ENCODE measurements around the gene B4GALNT2.

The B4GALNT2 gene

DNA sequence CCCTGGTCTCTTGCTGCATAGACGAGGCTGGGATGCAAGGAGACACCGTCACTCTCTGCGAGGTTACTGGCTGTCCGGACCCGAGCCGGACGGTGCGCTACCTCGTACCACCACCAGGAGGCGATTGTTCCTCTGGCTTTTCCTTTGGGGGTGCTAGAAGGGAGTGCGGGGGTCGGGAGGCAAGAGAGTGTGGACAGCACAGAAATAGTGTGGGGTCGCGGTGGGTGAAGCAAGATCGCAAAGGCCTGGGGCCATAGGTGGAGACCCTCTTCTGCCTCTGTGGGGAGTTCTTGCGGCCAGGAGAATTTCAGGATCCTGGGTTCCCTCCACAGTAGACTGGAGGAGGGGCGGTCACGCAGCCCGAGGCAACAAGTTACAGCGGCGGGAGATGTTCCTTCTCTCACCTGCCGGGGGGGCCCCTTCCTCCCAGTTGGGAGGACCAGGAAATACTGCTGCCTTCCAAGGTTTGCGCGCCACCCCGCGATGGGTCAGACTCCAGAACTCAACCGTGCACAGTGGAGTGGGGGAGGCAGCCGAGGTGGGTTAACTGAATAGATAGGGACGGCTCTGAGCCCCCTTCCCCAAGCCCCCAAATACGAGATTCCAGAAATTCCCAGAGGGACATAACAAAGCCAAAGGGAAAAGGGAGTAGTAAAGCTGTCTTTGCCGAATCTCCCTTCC lies 91.1 kb downstream of the B4GALNT2 start:
- Histone ChIP-seq H3K27ac (ENCODE audit: low read length) (no peak overlapping the region), H3K9me2 (replicated peaks; ENCODE audit: insufficient read depth, low read length) (no peaks in the 10 kb centered on the region), H3K4me1 (ENCODE audit: low read length) (no peaks in the 10 kb centered on the region; the same call in 1 of the 2 replicates), H3K9ac (ENCODE audit: low read length) (no peak overlapping the region), H3K27me3 (replicated peaks; ENCODE audit: insufficient read depth, low read length) (peaks cover 74% of the 10 kb centered on the region), H3K4me3 (ENCODE audit: low read length) (peak overlapping the region; percentile 64), H3K36me3 (replicated peaks; ENCODE audit: insufficient read depth, low read length) (no peaks in the 10 kb centered on the region), H3K9me3 (replicated peaks; ENCODE audit: insufficient read depth, low read length) (no peaks in the 10 kb centered on the region), H3F3A (ENCODE audit: insufficient read depth, low read length) (no peaks in the 10 kb centered on the region), H3K4me2 (ENCODE audit: low read depth, low read length) (peak overlapping the region; percentile 96), H4K20me1 (ENCODE audit: insufficient read depth, low read length) (no peaks in the 10 kb centered on the region), H3K79me2 (ENCODE audit: low read length) (no peaks in the 10 kb centered on the region), H2AFZ (ENCODE audit: low read length) (peak overlapping the region; percentile 59)
- TF ChIP-seq, protein P1, sequence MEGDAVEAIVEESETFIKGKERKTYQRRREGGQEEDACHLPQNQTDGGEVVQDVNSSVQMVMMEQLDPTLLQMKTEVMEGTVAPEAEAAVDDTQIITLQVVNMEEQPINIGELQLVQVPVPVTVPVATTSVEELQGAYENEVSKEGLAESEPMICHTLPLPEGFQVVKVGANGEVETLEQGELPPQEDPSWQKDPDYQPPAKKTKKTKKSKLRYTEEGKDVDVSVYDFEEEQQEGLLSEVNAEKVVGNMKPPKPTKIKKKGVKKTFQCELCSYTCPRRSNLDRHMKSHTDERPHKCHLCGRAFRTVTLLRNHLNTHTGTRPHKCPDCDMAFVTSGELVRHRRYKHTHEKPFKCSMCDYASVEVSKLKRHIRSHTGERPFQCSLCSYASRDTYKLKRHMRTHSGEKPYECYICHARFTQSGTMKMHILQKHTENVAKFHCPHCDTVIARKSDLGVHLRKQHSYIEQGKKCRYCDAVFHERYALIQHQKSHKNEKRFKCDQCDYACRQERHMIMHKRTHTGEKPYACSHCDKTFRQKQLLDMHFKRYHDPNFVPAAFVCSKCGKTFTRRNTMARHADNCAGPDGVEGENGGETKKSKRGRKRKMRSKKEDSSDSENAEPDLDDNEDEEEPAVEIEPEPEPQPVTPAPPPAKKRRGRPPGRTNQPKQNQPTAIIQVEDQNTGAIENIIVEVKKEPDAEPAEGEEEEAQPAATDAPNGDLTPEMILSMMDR (IDR thresholded peaks at IDR 0.05; ENCODE audit: low read length): peak; percentile 89
- TF ChIP-seq EZH2phosphoT487 (IDR thresholded peaks at IDR 0.05; ENCODE audit: low read length): no peak
- peak; percentile 42 for DNase-seq

DNA sequence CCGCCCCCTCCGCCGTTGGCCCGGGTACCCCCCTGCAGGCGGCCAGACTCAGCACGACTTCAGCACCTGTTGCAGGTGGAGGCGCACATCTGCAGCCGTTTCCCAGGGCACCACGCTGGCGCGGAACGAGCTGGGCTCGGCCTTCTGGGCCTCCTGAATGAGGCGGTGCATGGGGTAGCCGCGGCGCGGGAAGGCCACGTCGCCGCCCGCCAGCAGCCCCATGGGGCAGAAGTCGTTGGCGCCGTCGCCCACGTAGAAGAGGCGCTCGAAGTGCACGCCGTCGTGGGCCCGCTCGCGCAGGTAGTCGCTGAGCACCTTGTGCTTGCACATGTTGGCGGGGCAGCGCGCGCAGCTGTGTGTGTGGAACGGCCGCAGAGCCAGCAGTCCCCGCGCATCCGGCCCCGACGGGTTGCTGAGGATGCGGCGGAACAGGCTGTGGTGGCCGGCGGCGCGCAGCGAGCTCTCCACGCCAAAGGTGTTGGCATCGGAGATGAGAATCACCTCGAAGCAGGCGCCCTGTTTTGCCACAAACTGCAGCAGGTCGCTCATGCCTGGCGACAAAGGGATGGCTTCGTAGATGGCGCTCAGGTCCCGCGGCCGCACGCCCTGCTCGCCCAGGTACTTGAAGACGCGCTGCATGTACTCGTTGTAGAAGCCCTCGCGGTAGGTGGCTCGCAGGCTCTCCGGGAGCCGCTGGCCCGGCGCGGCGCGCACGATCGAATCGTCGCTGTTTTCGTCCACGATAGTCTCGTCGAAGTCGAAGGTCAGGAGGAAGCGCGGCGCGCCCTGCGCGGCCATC lies 91.8 kb downstream of the B4GALNT2 start:
- Histone ChIP-seq H3K27ac (ENCODE audit: low read length) (no peak overlapping the region), H3K4me1 (ENCODE audit: low read length) (no peaks in the 10 kb centered on the region; the same call in 1 of the 2 replicates), H3K9me3 (replicated peaks; ENCODE audit: insufficient read depth, low read length) (no peaks in the 10 kb centered on the region), H3K36me3 (replicated peaks; ENCODE audit: insufficient read depth, low read length) (no peaks in the 10 kb centered on the region), H2AFZ (ENCODE audit: low read length) (peak overlapping the region; percentile 59), H4K20me1 (ENCODE audit: insufficient read depth, low read length) (no peaks in the 10 kb centered on the region), H3K4me3 (ENCODE audit: low read length) (peak overlapping the region; percentile 64), H3K79me2 (ENCODE audit: low read length) (no peaks in the 10 kb centered on the region), H3K9ac (ENCODE audit: low read length) (no peak overlapping the region), H3K4me2 (ENCODE audit: low read depth, low read length) (peak overlapping the region; percentile 96), H3K9me2 (replicated peaks; ENCODE audit: insufficient read depth, low read length) (no peaks in the 10 kb centered on the region), H3K27me3 (replicated peaks; ENCODE audit: insufficient read depth, low read length) (peaks cover 76% of the 10 kb centered on the region), H3F3A (ENCODE audit: insufficient read depth, low read length) (no peaks in the 10 kb centered on the region)
- DNase-seq: peak; percentile 9
- TF ChIP-seq EZH2phosphoT487 (IDR thresholded peaks at IDR 0.05; ENCODE audit: low read length) (no peak), EZH2 (optimal IDR thresholded peaks at IDR 0.05; ENCODE audit: low read depth, low read length) (no peak)
- TF ChIP-seq, protein P1 (IDR thresholded peaks at IDR 0.05; ENCODE audit: low read length): no peak

DNA sequence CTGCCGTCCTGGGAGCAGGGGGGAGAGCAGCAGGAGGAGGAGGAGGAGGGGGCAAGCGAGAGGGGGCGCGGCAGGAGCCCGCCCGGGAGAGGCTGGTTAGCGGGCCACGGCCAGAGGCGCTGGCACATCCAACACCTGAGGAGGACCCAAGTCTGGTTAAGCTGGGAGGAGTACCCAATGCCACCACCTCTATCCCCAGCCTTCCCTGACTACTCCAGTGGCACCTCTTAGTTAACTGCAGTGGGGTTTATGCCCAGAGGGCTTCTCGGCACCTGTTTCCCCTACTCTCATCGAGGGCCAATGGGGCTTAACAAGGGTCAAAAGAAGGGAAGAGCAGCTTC lies 92.4 kb downstream of the B4GALNT2 start:
- H3K9ac ChIP-seq (ENCODE audit: low read length): no peak overlapping the region
- no peak overlapping the region for H3K27ac ChIP-seq (ENCODE audit: low read length)
- no peaks in the 10 kb centered on the region for H3K36me3 ChIP-seq (replicated peaks; ENCODE audit: insufficient read depth, low read length)
- H3K9me2 ChIP-seq (replicated peaks; ENCODE audit: insufficient read depth, low read length): no peaks in the 10 kb centered on the region
- H2AFZ ChIP-seq (ENCODE audit: low read length): no peak overlapping the region
- H3K4me2 ChIP-seq (ENCODE audit: low read depth, low read length): no peak overlapping the region
- no peaks in the 10 kb centered on the region for H4K20me1 ChIP-seq (ENCODE audit: insufficient read depth, low read length)
- TF ChIP-seq, protein P1 (IDR thresholded peaks at IDR 0.05; ENCODE audit: low read length): no peak
- TF ChIP-seq EZH2 (optimal IDR thresholded peaks at IDR 0.05; ENCODE audit: low read depth, low read length) (no peak), EZH2phosphoT487 (IDR thresholded peaks at IDR 0.05; ENCODE audit: low read length) (no peak)
- H3K4me3 ChIP-seq (ENCODE audit: low read length): no peak overlapping the region
- no peak for DNase-seq
- peaks cover under 1% of the 10 kb centered on the region; the same call in 1 of the 2 replicates for H3K4me1 ChIP-seq (ENCODE audit: low read length)
- no peaks in the 10 kb centered on the region for H3K79me2 ChIP-seq (ENCODE audit: low read length)
- H3F3A ChIP-seq (ENCODE audit: insufficient read depth, low read length): no peaks in the 10 kb centered on the region
- no peaks in the 10 kb centered on the region for H3K9me3 ChIP-seq (replicated peaks; ENCODE audit: insufficient read depth, low read length)
- H3K27me3 ChIP-seq (replicated peaks; ENCODE audit: insufficient read depth, low read length): peaks cover 82% of the 10 kb centered on the region

All from MM.1S (cell line).